HG02642 (cell line): ENCODE data around the gene GTF2E1.
A peak's percentile ranks its signal among the peaks of the same experiment; 100 is the strongest.
"Not testable (repeated sequence)": the region's sequence is repeated elsewhere in the genome, so short reads cannot be mapped to it uniquely, and the experiment has no call there.

Experiments
- ATAC-seq: cut with Tn5 transposase; IDR thresholded peaks from one replicate; pipeline ENCODE4 v1.9.1; 2021; ENCODE audit warnings: mild to moderate bottlenecking; ENCODE audit not compliant: unreplicated experiment, poor library complexity

The GTF2E1 gene

DNA sequence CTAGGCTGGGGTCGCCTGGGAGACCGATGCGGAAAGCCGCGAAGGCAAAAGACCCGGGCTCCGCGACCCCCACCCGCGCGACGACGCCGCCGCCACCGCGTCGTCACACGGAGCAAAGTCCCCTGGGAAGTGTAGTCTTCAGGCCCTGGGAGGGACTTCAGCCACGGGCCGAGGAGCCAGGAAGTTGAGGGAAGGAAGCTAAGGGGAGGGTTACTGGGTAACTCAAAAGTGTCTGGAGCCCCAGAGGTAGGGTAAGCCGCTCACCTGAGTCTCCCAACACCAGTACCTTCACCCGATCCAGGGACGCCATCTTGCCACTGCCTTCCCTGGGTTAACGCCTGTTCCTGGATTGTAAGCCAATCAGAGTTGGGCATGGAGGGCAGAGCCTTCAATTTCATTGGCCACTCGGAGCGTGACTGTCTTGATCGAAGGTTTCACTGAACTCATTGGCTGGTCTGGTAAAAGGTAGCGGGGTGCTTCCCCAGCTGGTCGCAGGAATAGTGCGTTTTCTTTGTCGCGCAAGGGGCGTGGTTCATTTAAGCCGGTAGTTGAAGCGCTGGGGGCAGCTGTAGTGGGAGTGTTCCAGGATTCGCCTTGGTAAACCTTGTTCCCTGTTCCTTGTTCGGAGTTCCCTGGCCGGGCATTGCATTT is at the start of gene GTF2E1, which contains the start of gene RABL3:
Gene GTF2E1 (plus strand): TSS at position 547 of the 651 bp plus-strand sequence. CDS start 7,809 bp downstream, outside the sequence.
Gene RABL3 (minus strand): TSS at position 319 of the 651 bp plus-strand sequence. CDS start 9 bp downstream, at position 310.
- peak; percentile 99 for ATAC-seq

DNA sequence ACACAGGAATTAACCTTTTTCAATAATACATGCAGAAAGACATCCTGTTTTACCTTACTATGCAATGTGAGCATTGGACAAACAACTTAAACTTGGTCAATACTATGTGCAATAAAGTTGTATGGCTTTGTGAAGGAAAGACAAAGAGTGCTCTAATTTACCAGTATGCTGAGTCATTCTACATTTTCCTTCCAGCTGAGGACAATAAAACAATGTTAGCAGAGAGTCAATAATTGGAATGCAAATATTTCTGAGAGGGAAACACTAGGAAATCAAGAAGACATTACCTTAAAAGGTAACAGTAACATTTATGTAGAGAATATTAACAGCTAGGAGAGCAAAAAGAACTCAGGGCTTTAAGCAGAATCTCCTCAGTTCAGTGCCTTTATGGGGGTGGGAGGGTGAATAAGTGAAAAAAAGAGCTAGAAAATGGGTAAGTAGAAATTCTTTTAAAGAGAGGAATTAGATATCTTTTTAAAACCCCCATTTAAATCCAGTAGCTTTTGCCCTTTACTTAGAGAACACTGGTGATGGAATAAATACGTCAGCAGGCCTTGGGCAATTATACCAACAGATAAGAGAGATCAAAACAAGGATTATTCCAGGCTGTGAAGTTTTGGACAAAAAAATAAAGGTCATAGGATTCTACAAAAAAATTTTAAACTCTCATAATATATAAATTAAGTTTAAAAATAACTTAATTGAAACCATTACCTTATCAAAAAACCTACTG is 48.9 kb upstream of the GTF2E1 start:
- no peak for ATAC-seq

DNA sequence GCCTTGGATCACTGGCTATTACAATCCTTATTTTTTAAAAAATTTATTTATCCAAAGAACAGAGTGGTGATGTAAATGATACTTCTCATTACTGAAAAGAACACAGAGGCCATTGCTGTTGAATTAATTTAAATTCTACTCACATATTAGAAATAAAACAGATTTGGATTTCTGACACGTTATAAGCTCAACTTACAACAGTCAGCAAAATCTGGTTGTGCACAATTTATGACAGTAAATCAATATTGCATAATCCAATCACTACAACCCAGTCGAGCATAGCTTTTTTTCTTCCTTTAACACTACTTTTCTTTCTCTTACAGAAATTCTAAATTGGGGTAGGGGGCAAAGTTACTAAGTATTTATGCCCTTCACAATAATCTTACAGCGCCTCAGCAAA is 43.2 kb upstream of the GTF2E1 start:
- no peak for ATAC-seq

DNA sequence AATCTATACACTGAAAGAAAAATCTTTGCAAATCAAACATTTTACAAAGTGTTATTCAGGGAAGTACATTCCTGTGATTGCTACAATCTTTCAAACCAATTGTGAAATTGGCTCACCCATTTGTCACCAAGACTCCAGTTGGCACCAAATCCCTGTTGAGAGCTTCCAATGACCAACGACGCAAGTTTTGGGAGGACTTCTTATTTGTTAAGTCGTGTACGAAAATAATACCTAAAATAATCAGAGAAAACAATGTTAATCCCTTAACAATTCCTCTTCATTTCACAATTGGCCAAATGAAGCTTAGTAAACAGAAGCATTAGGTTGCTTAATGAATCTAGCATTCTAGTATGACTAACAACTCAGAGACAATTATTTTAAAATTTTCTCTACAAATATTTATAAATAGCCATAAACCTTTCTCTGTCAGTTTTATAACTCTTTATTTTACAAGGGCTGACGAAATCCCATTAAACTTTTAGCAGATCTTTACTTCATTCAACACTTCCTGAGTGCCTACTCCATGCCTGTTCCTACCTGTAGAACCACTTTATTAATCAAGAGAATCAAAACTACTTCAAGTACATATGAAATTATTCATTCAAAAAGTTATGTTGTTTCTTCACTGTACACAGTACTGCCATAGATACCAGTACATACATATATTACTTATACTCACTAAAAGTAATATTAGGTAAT is 36.5 kb upstream of the GTF2E1 start:
- ATAC-seq: no peak

DNA sequence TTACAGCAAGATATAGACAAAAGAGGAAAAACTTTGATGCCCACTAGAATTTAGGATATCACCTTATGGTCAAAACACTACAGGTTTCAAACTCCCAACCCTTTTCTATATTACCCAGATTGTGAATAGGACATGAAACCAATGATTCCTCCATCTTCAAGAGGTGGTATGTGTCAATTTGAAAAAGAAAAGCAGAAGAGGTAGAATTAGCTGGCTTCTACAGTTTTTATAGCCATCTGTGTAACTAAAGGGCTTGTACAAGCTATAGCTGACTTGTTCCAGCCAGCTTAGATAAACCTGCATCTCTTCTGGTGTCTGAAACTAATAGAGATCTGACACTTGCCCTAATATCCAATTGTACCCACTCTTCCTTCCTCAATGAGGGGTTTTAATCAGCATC is 35.6 kb upstream of the GTF2E1 start:
- ATAC-seq: no peak

DNA sequence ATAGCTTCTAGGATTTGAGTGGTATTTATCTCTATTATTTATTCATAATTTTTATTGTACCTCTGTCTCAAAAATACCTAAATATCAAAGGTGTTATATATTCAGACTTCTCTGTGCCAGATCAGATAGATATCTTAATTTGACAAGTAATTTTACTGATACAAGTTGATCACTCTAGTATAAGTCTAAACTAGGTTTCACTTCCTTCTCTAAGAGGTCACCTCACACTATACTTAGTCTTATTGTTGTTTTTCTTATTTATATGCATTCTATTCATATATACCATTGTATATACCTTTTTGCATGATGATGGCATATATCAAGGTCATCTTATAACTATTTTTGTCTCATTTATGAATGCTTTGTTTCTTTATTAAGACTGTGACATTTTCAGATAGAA is 34.1 kb upstream of the GTF2E1 start:
- ATAC-seq: peak; percentile 56

DNA sequence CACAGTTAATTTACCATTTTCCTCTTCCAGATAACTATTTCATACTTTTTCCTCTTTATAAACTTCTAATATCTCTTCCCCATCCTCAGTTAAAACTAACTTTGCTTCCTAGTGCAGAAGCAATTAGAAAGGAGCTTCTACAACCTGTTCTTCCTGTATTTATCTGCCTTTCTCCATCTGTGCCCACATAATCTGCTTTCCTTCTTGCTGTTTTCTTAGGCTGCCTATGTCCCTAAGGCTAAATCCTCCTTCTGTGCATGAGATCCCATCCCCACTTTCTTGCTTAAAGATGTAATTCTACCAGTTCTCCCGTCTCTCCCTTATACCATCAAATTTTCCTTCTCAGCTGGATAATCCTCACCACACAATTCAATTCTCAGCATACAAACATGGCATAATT is 32.2 kb upstream of the GTF2E1 start:
- no peak for ATAC-seq

DNA sequence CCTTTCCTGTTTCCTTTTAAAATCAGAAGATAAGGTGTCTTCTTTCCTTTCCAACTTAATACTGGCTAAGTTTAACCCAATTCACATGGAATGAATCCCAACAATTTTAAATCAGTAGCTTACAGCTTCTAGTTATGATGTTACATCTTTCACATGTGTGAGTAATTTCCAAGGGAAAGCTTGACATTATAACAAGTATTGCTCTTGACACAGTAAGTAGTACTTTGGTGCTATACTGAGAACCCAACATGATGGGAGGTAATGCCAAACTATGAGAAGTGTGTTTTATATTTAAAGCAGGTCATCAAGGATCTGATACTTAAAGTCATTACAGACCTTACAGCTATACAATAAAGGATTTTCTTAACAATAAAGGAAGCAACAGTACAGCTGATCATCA is 29.3 kb upstream of the GTF2E1 start:
- ATAC-seq: no peak

DNA sequence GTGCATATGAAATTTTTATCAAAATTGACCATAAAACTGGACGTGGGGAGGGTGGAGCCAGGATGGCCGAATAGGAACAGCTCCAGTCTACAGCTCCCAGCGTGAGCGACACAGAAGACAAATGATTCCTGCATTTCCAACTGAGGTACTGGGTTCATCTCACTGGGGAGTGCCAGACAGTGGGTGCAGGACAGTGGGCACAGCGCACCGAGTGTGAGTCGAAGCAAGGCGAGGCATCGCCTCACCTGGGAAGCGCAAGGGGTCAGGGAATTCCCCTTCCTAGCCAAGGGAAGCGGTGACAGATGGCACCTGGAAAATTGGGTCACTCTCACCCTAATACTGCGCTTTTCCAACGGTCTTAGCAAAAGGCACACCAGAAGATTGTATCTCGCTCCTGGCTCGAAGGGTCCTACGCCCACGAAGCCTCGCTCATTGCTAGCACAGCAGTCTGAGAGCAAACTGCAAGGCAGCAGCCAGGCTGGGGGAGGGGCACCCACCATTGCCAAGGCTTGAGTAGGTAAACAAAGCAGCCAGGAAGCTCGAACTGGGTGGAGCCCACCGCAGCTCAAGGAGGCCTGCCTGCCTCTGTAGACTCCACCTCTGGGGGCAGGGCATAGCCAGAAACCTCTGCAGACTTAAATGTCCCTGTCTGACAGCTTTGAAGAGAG is 23.2 kb upstream of the GTF2E1 start:
- ATAC-seq: not testable (repeated sequence)

DNA sequence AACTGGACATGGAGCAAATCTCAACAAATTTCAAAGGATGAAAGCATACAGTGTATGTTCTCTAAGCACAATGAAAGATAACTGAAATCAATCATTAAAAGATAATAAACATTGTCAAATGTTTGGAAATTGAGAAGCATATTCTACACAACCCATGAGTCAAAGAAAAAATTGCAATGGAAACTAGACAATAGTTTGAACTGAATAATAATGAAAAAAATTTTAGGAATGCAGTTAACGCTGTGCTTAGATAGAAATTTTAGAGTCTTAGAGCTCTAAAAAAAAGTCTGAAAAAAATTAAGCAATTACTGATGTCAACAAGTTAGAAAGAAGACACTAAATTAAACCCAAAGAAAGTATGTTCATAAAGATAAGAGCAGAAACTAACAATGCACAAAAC is 15.8 kb upstream of the GTF2E1 start:
- no peak for ATAC-seq

DNA sequence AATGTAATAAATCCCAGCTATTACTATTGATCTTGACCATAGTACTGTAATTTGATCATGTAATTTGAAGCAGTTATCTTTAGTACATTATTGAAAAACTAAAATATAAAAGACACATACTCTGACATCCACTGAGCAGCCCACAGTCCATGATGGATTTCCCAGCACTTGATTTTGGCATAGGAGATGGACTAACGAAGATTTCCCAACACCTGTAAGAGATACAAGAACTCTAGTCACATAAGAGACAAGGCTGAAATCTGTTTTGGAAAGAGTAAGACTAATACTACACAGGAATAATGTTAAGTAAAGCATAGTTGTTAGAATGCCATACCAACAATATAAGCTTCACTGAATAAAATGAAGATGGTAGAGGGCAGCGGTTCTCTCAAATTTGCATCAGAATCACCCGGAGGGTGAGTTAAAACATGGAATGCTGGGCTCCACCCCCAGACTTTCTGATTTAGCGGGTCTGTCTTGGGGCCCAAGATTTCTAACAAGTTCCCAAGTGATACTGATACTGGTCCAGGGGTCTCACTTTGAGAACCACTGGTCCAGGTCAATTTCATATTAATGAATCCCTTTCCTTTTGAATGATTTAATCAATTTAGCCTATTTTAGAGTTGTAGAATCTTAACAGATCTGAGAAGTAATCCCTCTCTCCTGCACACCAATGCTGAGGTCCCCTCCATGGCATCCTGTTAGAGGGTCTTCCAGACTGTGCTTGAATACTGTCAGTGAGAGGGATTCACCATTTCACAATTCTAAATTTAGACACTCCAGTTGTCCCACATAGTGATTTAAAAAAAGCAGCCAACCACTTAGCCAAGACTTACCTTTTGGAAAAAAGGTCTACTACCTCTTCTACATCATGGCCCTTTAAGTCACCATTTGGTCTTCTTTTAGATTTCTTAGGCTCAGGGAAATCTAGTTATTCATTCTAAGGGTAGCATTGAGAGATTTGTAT is 11.7 kb upstream of the GTF2E1 start:
- no peak for ATAC-seq

DNA sequence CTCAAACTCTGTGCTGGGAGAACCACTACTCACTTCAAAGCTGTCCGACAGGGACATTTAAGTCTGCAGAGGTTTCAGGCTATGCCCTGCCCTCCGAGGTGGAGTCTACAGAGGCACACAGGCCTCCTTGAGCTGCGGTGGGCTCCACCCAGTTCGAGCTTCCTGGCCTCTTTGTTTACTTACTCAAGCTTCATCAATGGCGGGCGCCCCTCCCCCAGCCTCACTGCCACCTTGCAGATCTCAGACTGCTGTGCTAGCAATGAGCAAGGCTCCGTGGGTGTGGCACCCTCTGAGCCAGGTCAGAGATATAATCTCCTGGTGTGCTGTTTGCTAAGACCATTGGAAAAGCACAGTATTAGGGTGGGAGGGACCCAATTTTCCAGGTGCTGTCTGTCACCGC is 4.5 kb upstream of the GTF2E1 start:
- not testable (repeated sequence) for ATAC-seq

DNA sequence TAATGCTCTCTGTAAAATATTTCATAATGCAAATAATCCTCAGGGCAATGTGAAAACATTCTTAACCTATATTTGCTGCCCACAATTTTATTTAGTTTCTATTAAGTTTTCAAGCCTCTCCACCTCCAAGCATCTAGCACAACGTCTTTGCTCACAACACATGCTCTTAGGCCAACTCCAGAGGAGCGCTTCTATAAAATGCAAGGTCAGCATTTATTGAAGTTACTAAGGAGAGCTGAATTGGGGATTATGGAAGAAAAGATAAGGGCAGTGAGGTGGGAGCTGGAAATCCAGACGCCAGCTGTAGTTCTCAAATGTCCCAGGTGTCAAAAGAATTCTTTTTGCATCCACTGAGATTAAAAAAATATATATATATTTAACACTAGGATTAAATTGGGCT is 1.2 kb upstream of the GTF2E1 start:
- no peak for ATAC-seq

DNA sequence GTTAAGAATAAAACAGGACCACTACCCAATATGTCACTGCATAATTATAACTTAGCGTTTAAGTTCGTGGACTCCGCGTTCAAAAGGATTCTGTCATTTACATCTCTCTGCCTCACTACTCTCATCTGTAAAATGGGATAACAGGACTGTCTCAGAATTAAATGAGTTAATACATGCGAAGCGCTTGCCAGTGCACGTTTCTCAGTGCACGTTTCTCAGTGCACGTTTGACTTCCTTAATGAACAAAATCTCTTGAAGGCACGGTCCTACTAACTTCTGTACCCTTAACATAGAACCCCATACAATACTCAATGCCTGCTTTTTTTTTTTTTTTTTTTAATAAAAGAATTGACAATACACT is 727 bp upstream of the GTF2E1 start:
- ATAC-seq: no peak

DNA sequence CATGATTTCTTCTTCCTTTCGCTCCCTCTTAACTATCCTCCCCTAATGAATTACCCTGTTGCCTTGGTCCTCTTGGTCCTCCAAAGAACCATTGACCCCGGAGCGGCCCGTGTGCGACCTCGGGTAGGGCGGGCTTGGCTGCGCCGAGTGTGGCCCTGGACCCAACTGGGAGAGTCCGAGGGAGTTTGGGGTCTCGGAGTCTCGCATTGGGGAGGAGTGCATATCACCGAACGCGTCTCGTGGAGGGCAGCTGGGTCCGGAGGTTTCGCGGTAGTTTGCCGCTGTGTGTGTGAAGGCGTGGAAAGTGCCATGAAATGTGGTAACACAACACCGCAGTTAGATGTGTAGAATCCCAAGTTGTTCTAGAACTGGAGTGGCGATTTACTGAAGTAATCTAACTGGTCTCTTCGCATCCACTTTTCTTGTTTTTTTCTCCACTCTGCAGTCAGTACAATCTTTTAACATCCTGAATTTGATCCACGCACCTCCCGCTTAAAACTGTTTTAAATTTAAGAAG is 363 bp downstream of the GTF2E1 start:
- ATAC-seq: peak; percentile 21

DNA sequence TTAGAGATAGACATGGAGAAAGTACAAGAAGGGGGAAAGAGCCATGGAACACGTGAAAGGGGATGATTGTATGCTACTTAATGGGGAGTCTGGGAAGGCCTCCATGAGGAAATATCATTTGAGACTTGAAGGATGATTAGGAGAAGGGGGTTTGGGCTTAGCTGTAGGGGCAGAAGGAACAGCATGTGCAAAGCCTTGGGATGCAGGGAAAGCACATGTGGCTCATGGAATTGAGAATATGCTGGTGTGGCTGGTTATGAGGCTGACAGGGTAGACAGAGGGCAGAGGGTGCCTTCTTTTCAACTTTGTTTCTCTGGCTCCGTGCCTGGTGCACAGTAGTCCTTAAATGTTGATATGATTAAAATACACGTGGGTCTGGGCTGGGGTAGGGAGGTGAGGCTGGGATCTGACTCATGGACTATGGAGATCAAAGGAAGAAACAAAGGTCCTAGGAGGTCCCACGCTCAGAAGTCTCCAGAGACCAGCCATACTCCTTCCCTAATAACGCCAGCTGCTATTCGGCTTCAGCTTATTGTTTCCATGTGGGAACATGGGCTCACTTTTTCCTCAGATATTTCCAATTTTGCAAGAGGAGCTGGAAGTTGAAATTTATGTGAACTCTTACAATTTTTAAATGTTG is 1.1 kb downstream of the GTF2E1 start:
- no peak for ATAC-seq

DNA sequence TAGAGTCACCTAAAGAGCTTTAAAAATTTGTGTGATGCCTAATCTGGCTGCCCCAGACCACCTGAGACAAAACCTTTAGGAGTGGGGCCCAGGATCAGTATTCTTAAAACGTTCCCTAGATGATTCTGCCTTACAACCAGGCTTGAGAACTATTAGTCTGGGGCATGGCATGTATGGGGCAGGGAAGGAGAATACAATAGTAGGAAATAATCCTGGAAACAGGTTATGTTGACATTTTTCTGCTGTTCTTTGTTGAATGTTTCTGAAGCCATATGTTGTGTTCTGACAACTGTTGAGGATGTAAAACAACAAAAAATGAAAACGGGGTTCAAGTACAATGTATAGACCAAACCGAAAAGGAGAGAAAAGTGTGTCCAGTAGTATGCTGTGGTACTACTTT is 2.9 kb downstream of the GTF2E1 start:
- no peak for ATAC-seq

DNA sequence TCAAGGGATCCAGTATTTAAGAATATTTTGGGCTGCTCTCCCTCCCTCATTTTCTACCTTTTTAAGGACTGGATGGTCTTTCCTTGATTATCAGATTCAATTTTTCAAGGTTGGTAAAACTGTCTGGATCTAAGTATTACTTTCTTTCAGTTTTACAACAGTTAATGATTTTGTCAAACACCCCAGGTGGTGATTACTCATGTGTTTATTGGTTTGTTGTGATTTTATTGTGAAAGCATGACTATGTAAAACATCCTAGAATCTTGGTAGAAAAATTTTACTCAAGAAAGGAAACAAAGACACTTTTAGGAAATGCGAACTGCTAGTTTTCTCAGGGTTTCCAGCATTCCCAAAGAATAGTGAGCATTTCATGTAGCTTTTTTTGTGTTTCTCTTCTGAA is 7.3 kb downstream of the GTF2E1 start:
- no peak for ATAC-seq

DNA sequence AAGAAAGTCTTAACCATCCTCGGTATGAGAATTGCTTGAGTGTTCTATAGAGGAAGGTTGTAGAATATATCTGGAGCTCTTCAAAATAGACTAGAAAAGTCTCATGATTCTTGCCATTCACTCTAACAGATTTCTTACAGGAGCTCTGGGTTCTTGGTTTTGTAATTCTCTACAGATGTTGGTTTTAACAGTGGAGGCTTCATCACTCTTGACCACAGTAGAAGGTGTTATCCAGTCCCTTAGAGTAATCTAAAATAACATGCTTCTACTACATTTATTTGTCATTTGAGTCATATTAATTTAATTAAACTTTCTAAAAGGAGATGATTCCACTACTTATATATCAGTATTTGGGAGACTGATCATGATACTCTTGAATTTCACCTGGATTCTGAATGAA is 9.7 kb downstream of the GTF2E1 start:
- ATAC-seq: no peak
